Measurements from ENCODE around the gene SARS1. TPM values are rescaled to one million over a fixed set of nuclear protein-coding genes. Genes with fewer than 3 reads are reported as not detected.
"Not testable (repeated sequence)": the region's sequence is repeated elsewhere in the genome, so short reads cannot be mapped to it uniquely, and the experiment has no call there.

Gene SARS1
- total RNA-seq, 2 experiments from 2014 or later: 122 to 131 TPM

DNA sequence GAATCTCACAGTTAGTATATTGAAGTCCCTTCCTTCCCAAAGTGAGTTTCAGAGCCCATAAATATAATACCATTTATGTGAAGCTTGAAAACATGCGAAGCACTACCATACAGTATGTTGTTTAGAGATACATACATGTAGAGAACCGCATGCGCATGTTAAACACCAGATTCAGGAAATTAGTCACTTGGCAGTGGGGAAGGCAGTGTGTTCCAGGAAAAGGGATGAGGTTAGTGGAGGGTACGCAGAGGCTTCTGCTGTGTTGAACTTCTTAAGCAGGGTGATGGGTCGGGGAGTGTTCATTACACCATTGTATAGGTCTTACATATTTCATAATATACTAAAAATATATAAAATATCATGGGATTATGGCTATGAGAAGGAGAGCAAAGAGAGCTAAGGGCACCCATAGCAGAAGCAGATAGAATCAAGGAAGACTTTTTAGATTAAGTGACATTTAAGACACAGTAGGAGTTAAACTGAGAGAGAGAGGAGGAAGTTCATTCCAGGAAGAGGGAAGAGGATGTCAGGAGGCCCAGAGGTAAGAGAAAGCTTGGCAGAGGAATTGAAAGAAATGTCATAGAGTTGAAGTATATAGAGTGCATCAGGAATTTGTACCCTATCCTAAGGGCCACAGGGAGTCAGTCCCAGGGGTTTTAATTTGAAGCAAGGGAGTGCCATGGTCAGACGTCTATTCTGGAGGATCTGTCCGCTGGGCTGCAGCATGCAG lies 43.5 kb upstream of the SARS1 start:
- no peaks in the 10 kb centered on the region for H3K27me3 ChIP-seq (ENCODE audit: control insufficient read depth in 1 of 2, insufficient read depth in 2 of 2, low read length in 2 of 2)
- no peak overlapping the region for H3K4me3 ChIP-seq (ENCODE audit: low read length)
- TF ChIP-seq, protein P1, sequence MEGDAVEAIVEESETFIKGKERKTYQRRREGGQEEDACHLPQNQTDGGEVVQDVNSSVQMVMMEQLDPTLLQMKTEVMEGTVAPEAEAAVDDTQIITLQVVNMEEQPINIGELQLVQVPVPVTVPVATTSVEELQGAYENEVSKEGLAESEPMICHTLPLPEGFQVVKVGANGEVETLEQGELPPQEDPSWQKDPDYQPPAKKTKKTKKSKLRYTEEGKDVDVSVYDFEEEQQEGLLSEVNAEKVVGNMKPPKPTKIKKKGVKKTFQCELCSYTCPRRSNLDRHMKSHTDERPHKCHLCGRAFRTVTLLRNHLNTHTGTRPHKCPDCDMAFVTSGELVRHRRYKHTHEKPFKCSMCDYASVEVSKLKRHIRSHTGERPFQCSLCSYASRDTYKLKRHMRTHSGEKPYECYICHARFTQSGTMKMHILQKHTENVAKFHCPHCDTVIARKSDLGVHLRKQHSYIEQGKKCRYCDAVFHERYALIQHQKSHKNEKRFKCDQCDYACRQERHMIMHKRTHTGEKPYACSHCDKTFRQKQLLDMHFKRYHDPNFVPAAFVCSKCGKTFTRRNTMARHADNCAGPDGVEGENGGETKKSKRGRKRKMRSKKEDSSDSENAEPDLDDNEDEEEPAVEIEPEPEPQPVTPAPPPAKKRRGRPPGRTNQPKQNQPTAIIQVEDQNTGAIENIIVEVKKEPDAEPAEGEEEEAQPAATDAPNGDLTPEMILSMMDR (IDR thresholded peaks at IDR 0.05): no peak
- Mint-ChIP-seq H3K36me3 (ENCODE audit: low read depth) (peaks cover 26% of the 10 kb centered on the region), H3K27me3 (no peaks in the 10 kb centered on the region), H3K4me1 (ENCODE audit: low read depth) (no peaks in the 10 kb centered on the region), H3K9me3 (no peaks in the 10 kb centered on the region), H3K4me3 (no peak overlapping the region), H3K27ac (no peak overlapping the region)
- H3K36me3 ChIP-seq (ENCODE audit: insufficient read depth, low read length): peaks cover 12% of the 10 kb centered on the region
- POLR2A ChIA-PET: no interaction called here
- CTCF ChIA-PET: no interaction called here
- ATAC-seq (ENCODE audit: poor library complexity): no peak
- H3K27ac ChIP-seq (ENCODE audit: low read depth in 1 of 2, low read length in 2 of 2): no peak overlapping the region
- no peak for DNase-seq
- intact Hi-C loops (cut with DNase I, micrococcal nuclease): no loop called here
- H3K9me3 ChIP-seq (ENCODE audit: control insufficient read depth in 1 of 2, insufficient read depth in 1 of 2, low read length in 2 of 2): no peaks in the 10 kb centered on the region
- no peaks in the 10 kb centered on the region for H3K4me1 ChIP-seq (ENCODE audit: insufficient read depth, low read length)

DNA sequence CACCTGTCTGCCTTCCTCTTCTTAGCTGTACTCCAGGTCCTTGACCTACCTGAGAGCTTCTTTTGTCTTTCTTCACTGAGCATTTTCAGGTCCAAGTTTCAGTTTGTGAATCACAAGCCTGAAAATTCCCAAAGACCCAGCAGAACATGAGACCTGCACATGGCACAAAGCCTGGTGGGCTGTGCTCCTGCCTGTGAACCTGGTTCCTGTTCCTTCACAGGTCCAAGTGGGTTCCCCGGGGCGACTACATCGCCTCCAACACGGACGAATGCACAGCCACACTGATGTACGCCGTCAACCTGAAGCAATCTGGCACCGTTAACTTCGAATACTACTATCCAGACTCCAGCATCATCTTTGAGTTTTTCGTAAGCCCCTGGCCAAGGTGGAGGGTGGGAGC lies 42.1 kb upstream of the SARS1 start:
- peaks cover 30% of the 10 kb centered on the region for H3K36me3 Mint-ChIP-seq (ENCODE audit: low read depth)
- ATAC-seq (ENCODE audit: poor library complexity) (no peak), DNase-seq (no peak)
- H3K9me3 Mint-ChIP-seq: no peaks in the 10 kb centered on the region
- Histone ChIP-seq H3K4me3 (ENCODE audit: low read length) (no peak overlapping the region), H3K27ac (ENCODE audit: low read depth in 1 of 2, low read length in 2 of 2) (no peak overlapping the region), H3K36me3 (ENCODE audit: insufficient read depth, low read length) (peaks cover 11% of the 10 kb centered on the region), H3K27me3 (ENCODE audit: control insufficient read depth in 1 of 2, insufficient read depth in 2 of 2, low read length in 2 of 2) (no peaks in the 10 kb centered on the region), H3K4me1 (ENCODE audit: insufficient read depth, low read length) (no peaks in the 10 kb centered on the region), H3K9me3 (ENCODE audit: control insufficient read depth in 1 of 2, insufficient read depth in 1 of 2, low read length in 2 of 2) (no peaks in the 10 kb centered on the region)
- no peaks in the 10 kb centered on the region for H3K4me1 Mint-ChIP-seq (ENCODE audit: low read depth)
- H3K27me3 Mint-ChIP-seq: no peaks in the 10 kb centered on the region
- ChIA-PET CTCF (no interaction called here), POLR2A (no interaction called here)
- TF ChIP-seq, protein P1 (IDR thresholded peaks at IDR 0.05): no peak
- intact Hi-C loops (cut with DNase I, micrococcal nuclease): no loop called here
- H3K4me3 Mint-ChIP-seq: no peak overlapping the region
- H3K27ac Mint-ChIP-seq: no peak overlapping the region

DNA sequence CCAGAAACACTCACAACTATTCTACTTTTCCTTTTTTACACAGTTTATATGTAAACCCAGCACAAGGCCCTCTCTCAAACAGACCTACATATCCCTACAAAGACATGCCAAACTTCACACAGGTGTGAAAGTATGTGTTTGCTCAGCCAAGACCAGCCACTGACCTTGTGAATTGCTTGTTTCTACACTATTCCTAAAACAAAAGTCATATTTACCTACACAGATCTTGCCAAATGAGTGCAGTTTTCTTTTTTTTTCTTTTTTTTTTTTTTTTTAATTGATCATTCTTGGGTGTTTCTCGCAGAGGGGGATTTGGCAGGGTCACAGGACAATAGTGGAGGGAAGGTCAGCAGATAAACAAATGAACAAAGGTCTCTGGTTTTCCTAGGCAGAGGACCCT lies 37.4 kb upstream of the SARS1 start:
- H3K36me3 Mint-ChIP-seq (ENCODE audit: low read depth); H3K27ac ChIP-seq (ENCODE audit: low read depth in 1 of 2, low read length in 2 of 2); H3K4me1 ChIP-seq (ENCODE audit: insufficient read depth, low read length); ATAC-seq (ENCODE audit: poor library complexity); H3K36me3 ChIP-seq (ENCODE audit: insufficient read depth, low read length); DNase-seq; H3K27me3 ChIP-seq (ENCODE audit: control insufficient read depth in 1 of 2, insufficient read depth in 2 of 2, low read length in 2 of 2); H3K9me3 ChIP-seq (ENCODE audit: control insufficient read depth in 1 of 2, insufficient read depth in 1 of 2, low read length in 2 of 2); H3K27me3 Mint-ChIP-seq; POLR2A ChIA-PET; H3K27ac Mint-ChIP-seq; H3K9me3 Mint-ChIP-seq; intact Hi-C loops (cut with DNase I, micrococcal nuclease); H3K4me1 Mint-ChIP-seq (ENCODE audit: low read depth); CTCF ChIA-PET; H3K4me3 Mint-ChIP-seq; H3K4me3 ChIP-seq (ENCODE audit: low read length): not testable (repeated sequence)

DNA sequence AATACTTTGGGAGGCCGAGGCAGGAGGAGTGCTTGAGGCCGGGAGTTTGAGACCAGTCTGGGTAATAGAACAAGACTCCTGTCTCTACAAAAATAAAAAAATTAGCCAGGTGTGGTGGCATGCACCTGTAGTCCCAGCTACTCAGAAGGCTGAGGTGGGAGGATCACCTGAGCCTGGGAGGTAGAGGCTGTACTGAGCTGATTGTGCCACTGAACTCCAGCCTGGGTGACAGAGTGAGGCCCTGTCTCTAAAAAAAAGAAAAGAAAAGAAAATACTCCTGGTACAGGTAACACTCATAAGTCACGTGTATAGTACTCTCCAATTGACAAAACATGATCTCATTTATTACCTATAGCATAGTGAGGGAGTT lies 33.0 kb upstream of the SARS1 start:
- H3K36me3 Mint-ChIP-seq (ENCODE audit: low read depth); H3K9me3 Mint-ChIP-seq; H3K27ac ChIP-seq (ENCODE audit: low read depth in 1 of 2, low read length in 2 of 2); H3K27ac Mint-ChIP-seq; POLR2A ChIA-PET; ATAC-seq (ENCODE audit: poor library complexity); H3K36me3 ChIP-seq (ENCODE audit: insufficient read depth, low read length); H3K4me3 ChIP-seq (ENCODE audit: low read length); H3K27me3 Mint-ChIP-seq; H3K4me1 Mint-ChIP-seq (ENCODE audit: low read depth); H3K4me1 ChIP-seq (ENCODE audit: insufficient read depth, low read length); DNase-seq; H3K9me3 ChIP-seq (ENCODE audit: control insufficient read depth in 1 of 2, insufficient read depth in 1 of 2, low read length in 2 of 2); H3K27me3 ChIP-seq (ENCODE audit: control insufficient read depth in 1 of 2, insufficient read depth in 2 of 2, low read length in 2 of 2); H3K4me3 Mint-ChIP-seq; intact Hi-C loops (cut with DNase I, micrococcal nuclease); CTCF ChIA-PET: not testable (repeated sequence)

All from CD4-positive, alpha-beta T cell (primary cell).